SKM-1 (cell line): ENCODE results near the gene TUBGCP2.
"Not testable (repeated sequence)": the region's sequence is repeated elsewhere in the genome, so short reads cannot be mapped to it uniquely, and the experiment has no call there.

Experiments
- DNase-seq: peaks from one replicate; lab custom pipeline; 2025; ENCODE audit not compliant: unreplicated experiment; lab: John Stamatoyannopoulos, UW

Gene TUBGCP2

DNA sequence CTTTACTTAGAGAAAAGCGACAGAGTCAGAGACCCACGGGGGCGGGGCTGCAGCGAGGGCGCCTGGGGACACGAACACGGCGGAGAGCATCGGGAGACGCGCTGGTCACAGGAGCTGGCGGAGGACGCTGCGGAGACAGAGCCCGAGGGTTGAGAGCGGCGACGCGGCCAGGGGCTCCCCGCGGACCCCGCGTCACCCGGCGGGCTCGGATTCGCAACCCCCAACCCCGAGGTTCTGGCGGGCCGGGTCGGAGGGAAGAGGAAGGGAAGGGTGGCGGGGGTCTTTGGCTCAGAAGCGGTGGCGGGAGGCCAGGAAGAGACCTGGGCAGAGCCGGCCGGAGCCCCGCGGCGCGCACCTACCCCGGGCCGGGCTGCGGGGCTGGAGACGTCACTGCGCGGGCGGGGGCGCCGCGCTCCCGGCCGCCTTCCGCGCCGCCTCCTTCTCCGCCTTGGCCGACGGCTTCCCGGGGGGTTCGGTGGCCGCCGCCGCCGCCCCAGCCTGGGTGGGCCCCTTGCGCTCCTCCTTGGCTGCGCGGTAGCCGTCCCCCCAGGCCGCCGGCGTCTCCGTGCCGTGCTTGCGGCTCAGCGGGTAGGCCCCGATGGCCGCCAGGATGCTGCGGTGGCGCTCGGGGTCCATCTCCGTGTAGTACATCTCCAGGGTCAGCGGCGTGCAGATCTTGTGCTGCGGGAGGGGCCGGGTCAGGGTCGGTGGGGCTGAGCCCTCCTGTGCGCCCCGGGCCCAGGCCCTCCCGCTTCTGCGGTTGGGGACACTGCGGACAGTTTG, 17.0 kb upstream of the TUBGCP2 start:
- no peak for DNase-seq

DNA sequence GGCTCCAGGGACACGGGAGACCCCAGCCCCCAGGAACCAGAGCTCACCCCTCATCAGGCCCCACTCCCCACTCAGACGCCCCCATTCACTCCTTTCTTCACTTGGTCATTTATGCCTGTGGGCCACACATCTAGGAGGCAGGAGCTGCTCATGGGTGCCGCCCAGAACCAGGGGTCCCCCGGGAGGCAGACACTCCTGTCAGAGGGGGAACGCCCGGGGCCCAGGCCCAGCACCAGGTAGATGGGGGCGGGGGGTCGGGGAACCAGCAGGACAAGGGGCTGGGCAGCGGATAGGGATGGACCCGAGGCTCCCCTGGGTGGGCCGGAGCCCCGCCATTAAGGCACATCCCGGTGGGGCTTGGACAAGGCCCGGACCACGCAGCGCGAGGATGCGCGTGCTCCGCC, 16.2 kb upstream of the TUBGCP2 start:
- DNase-seq, result no peak

DNA sequence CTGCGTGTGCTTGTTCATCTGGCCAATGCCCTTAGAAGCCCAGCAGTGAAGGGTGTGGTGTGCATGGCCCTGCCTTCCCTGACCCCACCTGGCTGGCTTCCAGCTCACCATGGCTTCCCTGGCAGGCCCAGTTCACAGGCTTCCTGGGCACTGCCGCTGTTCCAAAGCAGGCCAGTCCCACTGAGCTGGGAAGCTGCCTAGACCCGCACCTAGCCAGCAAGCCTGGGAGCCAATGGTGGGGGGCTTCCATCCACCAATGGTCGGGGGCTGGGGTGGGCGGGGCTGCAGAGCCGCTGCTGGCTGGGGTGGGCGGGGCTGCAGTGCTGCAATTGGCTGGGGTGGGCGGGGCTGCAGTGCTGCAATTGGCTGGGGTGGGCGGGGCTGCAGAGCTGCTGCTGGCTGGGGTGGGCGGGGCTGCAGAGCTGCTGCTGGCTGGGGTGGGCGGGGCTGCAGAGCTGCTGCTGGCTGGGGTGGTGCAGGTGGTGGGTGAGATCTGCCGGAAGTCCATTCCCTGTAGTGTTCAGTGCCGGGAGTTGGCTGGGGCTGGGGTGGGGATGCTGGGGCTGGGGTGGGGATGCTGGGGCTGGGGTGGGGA, 15.6 kb upstream of the TUBGCP2 start:
- DNase-seq, result no peak

DNA sequence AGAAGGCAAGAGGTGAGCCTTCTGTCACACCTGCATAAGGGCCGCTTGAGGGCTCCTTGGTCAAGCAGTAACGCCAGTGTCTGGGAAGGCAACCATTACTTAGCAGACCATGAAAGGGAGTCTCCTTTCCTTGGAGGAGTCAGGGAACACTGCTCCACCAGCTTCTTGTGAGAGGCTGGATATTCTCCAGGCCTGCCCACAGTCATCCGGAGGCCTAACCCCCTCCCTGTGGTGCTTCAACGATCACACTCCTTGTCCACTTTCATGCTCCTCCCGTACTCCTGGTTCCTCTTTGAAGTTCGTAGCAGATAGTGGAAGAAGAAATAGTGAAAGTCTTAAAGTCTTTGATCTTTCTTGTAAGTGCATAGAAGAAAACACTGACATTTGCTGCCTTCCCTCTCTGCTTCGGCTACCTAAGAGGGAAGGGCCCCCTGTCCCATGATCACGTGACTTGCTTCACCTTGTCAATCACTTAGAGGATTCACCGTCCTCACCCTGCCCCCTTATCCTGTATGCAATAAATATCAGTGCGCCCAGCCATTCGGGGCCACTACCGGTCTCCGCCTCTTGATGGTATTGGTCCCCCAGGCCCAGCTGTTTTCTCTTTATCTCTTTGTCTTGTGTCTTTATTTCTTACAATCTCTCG, 13.5 kb upstream of the TUBGCP2 start:
- DNase-seq, result not testable (repeated sequence)

DNA sequence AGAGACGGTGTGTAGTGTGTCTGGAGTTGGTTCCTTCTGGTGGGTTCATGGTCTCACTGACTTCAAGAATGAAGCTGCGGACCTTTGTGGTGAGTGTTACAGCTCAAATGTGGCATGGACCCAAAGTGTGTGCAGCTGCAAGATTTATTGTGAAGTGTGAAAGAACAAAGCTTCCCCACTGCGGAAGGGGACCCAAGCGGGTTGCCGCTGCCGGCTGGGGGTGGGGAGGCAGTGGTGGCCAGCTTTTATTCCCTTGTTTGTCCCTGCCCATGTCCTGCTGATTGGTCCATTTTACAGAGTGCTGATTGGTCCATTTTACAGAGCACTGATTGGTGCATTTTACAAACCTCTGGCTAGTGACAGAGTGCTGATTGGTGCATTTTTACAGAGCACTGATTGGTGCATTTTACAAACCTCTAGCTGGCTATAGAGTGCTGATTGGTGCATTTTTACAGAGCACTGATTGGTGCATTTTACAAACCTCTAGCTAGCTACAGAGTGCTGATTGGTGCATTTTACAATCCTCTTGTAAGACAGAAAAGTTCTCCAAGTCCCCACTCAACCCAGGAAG, 12.3 kb upstream of the TUBGCP2 start:
- not testable (repeated sequence) for DNase-seq

DNA sequence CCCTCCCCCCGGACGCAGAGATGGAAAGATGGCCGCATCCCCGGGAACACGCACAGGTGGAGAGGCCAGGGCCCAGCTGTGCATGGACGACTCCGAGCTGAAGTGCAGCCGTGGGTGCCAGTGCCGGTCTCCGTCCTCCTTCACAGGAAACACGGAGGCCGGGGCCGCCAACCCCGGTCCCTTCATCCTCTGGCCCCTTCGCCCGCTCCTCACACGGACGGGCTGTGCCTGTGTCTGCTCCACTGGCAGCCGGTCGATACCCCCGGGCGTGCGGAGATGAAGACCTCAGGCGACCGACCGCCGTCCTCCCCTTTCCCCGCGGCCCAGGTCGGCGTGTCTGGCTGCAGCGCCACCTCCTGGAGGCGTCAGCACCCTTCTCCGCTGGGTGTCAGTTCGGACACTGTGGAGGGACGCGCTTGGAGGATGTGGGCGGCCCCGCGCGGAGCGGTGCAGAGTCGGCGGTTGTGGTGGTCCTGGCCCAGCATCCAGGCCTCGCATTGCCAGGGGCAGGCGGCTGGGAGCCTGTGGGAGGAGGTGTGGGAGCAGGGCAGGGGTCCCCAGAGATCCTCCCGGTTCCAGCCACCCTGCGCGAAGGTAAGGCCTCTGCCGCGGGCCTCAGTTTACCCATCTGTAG, 9.9 kb upstream of the TUBGCP2 start:
- peak; percentile 26 for DNase-seq

DNA sequence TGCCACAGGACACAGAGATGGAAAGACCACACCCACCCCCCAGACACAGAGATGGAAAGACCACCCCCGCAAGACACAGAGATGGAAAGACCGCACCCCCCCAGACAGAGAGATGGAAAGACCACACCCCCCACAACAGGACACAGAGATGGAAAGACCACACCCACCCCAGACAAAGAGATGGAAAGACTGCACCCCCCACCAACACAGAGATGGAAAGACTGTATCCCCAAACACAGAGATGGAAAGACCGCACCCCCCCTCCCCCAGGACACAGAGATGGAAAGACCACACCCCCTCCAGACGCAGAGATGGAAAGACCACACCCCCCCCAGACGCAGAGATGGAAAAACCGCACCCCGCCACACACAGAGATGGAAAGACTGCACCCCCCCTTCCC, 8.1 kb upstream of the TUBGCP2 start:
- DNase-seq, result no peak

DNA sequence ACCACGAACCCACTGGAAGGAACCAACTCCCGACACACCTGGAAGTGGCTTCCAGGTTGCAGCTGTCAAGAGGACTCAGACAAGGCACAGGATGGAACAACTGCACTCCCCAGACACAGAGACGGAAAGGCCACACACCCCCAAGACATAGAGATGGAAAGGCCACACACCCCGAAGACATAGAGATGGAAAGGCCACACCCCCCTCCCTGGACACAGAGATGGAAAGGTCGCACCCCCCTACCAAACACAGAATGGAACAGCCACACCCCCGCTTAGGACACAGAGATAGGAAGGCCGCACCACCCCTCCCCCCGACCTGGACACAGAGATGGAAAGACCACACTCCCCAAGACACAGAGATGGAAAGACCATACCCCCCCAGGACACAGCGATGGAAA, 7.6 kb upstream of the TUBGCP2 start:
- DNase-seq, result no peak

DNA sequence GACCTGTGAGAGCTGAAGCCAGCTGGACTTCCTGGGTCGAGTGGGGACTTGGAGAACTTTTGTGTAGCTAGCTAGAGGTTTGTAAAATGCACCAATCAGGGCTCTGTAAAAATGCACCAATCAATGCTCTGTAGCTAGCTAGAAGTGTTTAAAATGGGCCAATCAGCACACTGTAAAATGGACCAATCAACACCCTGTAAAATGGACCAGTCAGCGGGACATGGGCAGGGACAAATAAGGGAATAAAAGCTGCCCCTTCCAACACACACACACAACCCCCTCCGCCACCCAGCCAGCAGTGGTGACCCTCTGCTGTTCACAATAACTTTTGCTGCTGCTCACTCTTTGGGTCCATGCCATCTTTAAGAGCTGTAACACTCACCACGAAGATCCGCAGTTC, 7.2 kb upstream of the TUBGCP2 start:
- no peak for DNase-seq

DNA sequence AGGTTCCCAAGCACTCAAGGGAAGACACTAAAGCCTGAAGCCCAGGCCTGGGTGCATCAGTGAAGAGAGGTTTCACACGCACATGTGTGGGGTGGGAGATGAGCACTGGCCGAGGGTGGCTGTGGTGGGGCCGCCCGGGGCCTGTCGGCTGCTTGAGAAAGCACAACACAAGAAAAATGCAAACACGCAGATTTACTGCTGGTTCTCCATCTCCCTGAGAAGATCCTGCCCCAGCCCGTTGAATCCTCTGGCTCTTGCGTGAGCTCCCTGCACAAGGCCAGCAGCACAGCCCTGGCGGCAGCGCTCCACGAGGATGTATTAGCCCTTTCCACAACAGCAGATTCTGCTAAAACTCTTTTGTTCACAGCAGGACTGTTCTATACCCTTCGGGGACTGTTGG, 6.2 kb upstream of the TUBGCP2 start:
- no peak for DNase-seq

DNA sequence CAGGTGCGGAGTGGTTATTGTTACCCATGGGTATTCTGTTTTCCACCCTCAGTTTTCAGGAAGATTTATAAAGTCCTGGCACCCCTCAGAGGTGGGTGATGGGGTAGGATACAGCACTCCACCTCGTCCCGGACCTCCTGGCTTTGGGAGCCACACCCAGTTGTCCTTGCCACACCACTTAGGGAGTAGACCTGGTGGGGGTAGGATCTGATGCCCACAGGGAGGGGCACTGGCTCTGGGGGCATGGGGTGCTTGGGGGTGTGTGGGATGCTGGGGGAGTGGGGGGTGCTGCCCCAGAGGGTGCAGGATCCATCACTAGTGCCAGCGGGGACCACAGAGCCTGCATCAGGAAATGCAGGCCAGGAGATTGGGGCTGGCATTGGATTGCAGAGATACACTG, 4.5 kb upstream of the TUBGCP2 start:
- DNase-seq, result no peak

DNA sequence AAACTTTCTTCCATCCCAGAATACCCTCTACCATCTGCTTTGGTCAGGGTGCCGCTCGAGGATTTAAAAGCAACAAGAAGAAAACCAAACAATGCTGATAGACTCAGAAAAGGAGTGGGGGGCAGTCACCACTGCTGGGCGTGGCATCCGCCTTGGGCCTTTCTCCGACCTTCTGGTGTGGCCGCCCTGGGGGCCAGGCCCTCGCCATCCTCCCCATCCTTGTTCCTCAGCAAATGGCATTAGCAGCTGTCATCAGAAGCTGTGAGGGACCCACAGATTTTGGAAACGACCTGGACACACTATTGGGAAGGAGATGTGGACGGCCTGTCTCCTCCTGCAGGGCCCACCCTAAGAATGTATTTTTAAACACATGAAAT, 4.1 kb upstream of the TUBGCP2 start:
- no peak for DNase-seq

DNA sequence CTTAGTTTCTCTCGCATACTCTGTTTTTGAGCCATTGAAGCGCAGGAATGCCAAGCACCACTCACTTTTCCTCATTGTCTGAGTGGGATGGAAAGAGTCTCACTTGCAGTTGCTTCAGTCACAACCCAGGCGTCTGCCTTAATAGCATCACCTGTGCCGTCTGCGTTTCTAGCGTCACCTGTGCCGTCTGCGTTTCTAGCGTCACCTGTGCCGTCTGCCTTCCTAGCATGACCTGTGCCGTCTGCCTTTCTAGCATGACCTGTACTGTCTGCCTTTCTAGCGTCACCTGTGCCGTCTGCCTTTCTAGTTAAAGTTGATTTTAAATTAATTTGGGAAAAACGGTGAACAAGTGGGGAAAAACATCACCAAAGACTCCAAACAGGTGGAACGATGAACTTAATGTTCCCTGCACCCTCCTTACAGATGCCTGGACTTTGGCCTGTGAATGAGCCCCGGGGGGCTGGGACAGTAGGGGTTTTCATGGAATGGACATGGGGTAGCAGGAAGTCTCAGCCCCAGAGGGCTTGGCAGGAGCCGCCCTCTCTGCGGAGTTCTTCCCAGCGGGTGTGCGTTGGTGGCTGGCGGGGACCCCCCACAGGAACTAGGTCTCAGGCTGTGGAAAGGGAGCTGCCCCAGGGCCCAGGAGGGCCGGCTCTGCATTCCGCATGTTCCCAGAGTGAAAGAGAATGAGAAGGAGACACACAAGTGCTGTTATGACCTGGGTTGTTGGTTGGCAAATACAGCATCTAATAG, 3.5 kb upstream of the TUBGCP2 start:
- DNase-seq, result no peak

DNA sequence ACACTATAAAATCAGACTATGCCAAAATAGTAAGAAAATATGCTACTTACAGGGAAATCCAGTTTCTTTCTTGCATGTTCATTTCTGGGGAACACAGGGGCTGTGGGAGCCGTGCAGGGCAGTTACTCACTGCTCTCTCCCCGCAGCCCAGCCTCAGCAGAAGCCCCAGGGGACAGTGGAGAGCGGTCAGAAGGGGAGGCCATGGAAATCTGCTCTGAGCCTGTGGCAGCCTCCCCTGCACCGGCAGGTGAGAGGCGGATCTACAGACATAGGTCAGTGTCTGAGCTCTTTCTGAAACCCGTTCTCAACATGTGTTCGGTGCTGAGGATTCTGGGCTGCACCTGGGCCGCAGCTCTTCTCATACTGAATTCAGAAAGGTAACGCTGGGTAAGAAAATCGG, 2.9 kb upstream of the TUBGCP2 start:
- no peak for DNase-seq

DNA sequence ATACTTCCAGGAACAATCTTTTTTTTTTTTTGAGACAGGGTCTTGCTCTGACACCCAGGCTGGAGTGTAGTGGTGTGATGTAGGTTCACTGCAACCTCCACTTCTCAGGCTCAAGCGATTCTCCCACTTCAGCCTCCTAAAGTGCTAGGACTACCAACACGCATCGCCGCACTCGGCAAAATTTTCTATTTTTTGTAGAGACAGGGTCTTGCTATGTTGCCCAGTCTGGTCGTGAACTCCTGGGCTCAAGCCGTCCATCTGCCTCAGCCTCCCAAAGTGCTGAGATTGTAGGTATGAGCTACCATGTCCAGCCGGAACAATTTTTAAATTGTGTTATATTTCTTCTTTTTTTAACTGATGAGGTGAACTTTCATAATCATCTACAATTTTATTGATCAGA, 2.1 kb upstream of the TUBGCP2 start:
- no peak for DNase-seq

DNA sequence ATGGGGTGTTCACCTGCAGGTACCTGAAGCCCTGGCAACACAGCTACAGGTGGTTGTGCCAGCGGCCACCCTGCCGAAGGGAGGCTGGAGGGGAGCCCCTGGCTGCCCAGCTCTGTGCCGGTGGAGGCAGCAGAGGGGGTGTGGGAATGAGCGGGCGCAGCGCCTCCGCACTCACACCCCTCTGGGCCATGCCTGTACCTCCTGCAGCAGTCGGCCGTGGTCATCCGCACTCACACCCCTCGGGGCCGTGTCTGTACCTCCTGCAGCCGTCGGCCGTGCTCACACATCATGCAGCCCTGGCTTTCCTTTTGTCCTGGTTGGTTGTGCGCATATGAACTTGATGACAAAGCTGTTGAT, 1.7 kb upstream of the TUBGCP2 start:
- DNase-seq, result no peak

DNA sequence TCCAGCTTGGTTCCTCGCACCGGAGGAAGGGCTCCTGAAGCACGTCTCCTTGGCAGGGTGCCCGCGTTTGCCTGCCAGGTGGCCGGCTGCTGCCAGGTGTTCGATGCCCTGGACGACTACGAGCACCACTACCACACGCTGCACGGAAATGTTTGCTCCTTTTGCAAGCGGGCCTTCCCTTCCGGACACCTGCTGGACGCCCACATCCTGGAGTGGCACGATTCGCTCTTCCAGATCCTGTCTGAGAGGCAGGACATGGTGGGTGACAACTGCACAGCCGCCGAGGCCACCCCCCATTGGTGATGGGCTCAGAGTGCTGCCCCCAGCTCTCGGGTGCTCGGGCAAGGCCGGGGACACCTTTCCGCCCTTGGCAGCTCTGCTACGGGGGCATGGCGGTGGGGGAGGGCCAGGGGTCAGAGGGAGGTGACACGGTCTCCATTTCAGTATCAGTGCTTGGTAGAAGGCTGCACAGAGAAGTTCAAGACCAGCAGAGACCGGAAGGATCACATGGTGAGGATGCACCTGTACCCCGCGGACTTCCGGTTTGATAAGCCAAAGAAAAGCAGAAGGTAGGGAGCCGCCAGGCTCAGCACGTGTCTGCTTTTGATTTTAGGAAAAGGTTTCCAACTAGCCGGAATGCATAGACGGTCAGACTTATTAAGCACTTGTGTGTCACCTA, 1.2 kb upstream of the TUBGCP2 start:
- no peak for DNase-seq

DNA sequence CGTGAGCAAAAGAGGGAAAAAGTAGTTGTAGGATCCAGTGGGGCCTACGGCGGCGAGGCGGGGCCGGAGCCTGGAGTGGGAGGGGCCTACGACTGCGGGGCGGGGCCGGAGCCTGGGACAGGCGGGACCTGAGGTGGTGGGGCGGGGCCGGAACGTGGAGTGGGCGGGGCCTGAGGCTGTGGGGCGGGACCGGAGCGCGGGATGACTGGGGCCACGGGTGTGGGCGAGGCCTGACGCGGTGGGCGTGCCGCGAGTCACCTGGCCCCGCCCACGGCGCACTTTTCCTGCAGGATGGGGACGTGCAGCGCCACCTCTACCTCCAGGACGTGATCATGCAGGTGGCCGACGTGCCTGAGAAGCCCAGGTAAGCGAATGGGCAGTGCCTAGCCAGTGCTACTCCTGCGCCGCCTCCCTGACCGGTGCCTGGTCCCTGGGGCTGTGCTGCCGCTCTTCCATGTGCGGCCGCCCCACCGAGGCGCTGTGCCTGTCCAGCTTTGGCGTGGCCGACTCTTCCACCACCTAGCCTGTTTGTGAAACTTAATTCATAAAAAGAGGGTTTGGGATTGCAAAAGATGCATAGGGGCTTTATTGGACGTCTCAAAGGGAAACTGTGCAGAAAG, 538 bp upstream of the TUBGCP2 start:
- peak; percentile 74 for DNase-seq

DNA sequence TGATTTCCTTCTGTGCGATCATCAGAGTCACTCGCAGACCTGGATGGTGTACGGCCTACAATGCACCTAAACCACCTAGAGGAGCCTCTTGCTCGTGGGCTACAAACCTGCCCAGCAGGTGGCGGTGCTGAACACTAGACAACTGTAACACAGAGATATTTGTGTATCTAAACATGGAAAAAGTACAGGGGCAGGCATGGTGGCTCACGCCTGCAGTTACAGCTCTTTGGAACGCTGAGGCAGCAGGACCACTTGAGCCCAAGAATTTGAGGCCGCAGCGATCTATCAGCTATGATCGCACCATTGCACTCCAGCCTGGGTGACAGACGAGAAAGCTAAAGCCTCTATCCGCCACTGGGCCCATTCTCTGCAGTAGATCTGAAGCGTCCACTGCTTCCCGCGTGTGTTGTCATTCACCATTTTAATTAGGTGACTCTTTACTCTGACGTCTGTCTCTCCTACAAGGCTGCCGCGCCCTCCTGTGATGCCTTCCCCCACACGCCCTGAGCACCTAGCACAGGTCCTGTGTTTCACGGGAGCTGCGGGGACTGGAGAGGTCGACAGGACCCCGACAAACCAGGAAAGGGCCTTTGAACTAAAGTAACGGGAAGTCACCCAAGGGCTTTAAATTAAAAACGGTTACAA, 774 bp downstream of the TUBGCP2 start:
- DNase-seq, result peak; percentile 42
